HG03066 (cell line): ENCODE measurements around the gene CLBA1.
"Not testable (repeated sequence)": the region's sequence is repeated elsewhere in the genome, so short reads cannot be mapped to it uniquely, and the experiment has no call there.

Experiments
- ATAC-seq: cut with Tn5 transposase; IDR thresholded peaks from one replicate; pipeline ENCODE4 v1.9.1; 2021; ENCODE audit warnings: low read depth; ENCODE audit not compliant: unreplicated experiment

The CLBA1 gene

DNA sequence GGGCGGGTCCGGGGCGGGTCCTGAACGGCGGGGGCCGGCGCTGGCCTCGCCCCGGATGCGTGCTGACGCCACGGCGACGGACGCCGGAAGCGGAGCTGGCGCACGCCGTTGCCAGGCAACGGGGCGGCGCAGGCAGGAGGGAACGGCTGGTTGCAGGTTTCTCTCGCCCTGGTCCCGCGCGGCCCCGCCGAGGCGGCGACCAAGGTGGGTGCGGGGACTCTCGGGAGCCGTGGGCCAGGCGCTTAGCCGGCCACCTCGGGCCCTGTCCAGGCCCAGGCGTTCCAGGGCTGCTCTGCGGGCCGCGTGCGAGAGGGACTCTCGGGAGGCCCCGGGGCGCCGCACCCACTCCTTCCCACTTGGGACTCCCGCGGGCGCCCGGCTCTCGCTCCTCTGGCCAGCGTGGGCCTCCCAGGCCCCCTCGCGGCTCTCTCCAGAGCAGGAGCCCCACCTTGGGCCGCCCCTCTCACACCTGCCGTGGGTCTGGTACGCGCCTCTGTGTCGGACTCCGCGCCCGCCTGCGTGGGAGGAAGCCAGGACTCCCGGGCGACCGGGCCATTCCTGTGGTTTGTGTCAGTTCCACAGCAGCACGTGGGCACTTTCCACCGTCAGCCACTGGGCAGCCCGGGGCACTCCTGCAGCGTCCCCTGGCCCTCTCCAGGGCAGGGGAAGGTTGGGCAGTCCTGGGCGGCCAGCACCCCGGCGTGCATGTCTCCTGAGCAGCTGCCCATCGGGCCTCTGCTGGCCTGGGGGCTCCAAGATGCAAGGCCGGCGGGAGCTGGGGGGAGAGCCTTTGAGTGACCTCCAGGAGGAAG is at the start of gene CLBA1:
TSS of gene CLBA1 (plus strand) at position 114 of the 812 bp plus-strand sequence. CDS start at position 758, 644 bp downstream.
- peak; percentile 95 for ATAC-seq

DNA sequence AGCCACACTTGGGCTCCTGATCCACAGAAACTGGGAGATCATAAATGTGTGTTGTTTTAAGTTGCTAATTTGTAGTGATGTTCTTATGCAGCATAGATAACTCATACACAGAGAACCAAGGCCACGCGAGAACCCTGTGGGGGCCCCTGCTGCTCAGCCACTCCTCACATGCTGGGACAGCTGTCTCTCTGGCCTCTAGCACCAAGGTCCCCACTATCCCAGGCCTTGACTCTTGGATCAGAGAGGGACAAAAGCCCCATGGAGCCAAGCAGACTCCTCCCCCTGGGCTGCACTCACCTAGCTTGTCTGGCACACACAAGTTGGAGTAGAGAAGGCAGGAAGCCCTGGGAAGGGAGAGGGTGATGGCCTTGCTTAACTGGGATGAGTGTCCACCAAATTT is 49.6 kb upstream of the CLBA1 start:
- ATAC-seq, result no peak

DNA sequence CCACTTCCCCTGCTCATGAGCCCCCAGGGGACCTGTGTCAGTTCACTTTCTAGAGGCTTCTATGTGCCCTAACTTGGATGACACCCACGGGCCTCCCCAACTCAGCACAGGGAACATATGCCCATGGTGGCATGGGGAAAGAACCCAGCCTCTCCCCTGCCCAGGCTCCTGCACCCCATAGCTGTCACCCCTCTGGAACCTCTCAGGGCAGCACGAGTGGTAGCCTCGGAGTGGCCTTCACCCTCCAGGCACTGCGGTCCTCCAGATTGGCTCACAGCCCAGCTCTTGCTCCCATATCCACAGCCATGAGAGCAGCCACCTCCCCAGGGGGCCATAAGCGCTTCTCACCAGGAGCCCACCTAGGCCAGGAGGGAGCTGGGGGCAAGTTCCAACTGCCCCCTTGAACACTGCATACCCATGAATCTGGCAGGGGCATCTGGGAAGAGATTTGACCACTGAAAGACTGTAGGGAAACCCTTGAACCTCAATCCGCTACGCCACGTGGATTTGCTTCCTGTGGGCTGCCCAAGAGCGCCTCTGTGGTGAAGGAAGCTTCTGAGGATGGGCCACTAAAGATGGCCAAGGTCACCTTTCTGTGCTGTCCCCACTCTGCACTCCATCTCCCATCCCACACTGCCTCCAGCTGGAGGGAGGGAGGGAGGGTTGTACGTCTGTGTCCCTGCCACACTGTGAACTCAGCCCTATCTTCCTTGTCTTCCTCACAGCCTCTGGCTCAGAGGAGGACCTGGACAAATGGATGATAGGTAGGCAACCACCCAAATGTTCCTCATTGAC is 49.0 kb upstream of the CLBA1 start:
- ATAC-seq, result no peak

DNA sequence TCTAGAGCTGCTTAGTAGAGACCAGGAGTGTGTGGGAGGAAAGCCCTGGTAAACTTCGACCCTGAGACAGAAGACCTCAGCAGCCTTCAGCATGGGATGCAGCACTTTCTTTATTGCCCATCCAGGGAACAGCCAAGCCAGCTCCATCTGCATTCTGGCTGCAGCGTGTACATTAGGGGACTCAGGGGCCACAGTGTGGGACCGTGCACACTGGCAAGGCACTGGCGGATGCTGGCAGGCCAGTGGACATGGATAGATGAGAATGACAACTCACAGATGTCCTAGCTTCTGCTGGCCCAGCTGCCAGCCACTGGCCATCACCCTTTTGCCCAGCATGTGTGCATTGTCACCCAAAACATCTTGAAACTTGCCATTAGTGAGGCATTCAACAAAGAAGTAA is 48.4 kb upstream of the CLBA1 start:
- ATAC-seq, result no peak

DNA sequence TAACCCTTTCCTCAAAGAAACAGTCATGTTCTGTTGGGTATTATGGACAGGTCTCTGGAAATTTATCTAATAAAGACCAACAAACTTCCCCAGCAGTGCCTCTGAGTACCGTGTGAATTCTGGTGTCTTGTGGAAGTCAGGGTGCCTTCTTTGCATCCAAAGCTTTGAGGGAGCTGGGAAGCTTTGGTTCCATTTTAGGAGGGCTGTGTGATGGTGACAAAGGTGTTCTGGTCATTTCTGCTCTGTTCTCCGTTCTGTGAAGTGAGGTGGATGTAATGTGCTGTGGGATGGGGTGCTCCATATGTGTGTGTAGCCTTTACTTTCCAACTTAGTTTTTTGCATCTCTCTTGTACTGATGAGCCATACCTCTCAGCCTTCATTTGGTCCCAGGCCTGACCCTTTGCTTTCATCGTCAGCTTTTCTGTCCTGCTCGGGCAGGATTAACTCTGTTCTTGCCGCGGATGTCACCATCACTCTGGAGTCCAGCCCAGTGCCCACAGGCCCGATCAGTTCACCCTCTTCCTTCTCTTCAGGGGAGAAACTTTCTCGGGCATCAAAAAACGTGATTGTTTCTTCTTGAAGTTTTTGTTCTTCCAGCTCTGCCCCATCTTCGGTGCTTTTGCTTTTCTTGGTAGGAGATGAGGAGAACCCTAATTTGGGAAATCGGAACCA is 47.8 kb upstream of the CLBA1 start:
- ATAC-seq, result no peak

DNA sequence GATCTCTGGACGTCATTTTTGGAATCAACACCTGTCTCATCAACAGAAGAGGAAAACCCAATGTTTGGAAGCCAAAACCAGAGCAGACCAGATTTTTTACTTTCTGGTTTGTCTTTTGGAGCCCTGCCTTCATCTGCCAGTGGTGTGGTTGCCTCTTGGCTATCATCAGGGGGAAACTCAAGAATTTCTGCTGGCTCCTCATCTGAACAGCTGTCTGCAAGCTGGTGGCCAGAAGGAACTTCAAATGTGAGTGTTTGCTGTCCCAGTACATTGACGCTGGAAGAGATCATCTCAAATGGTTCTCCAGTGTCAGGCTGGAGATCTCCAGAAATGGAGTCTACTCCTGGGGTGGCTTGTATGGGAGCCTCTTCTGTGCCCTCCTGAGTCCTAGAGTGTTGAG is 47.2 kb upstream of the CLBA1 start:
- no peak for ATAC-seq

DNA sequence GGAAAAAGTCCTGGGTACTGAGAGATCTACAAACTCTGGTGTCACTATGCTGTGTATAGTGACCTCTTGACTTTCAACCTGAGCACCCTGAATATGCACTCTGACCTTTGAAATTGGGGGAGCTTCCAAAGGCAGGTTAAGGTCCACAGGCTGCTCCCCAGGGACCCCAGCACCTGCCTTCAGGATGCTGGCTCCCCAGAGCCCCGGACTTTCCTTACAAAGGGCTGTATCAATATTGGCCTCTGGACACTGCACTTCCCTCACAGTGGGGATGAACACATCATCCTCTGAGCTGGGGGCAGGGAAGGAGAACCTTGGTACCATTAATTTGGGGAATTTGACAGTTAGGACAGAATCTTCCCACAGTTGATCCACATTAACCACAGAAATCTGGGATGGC is 46.6 kb upstream of the CLBA1 start:
- ATAC-seq, result no peak

DNA sequence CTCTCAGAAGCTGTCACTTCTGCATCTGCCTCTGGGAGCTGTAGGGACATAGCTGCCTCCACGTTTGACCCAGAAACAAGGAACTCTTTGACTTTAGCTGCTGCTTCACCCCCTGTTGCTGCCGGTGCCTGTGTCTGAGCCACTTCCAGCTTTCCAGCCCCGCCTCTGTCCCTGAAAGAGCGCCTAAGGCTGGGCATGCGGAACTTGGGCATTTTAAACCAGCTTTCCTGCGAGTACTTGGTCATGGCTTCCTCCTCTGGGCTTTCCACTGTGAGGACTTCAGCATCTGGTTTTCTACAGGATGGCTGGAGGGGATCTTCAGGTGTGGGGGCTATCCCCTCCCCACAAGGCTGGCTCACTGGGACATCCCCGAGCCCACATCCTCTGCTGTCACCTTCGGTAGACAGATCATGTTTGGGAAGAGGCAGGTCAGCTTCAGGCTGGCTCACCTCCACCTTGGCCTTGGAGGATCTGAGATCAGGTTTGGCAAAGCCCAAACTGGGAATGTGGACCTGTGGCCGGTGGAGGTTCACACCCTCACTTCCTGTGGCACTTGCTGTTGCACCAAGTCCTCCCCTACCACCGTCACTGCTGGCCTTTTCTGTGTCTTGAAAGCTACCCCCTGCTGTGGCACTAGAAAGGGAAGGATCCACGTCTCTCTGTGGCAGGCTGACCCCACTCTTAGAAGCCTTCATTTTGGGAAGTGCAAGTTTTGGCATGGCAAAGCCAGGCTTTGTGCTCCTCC is 45.8 kb upstream of the CLBA1 start:
- ATAC-seq, result no peak

DNA sequence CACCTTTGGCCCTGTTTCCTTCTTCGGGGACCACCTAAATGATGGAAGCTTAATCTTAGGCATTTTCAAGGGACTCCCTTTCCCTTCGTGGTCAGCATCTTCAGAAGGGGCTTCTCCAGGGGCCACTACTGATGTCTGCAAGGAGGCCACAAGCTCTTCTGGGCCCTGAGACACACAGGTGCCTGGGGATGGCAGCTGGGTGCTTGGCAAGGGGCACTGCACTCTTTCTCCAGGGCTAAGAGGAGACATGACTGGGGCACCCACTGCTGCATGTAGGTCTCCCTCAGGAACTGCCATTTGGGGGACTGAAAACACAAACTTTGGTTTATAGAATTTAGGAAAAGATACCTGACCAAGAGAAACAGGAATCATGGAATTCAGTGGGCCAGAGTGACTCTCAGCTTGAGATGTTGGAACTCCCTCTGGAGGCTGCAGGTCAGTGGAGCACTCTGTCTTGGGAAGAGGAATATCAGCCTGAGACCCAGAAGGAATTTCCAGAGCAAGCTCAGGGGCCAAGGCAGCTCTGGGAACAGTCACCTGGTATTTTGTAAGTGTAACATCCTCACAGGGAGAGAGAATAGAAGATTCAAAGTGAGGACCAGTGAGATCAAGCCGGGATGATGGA is 45.0 kb upstream of the CLBA1 start:
- ATAC-seq, result no peak

DNA sequence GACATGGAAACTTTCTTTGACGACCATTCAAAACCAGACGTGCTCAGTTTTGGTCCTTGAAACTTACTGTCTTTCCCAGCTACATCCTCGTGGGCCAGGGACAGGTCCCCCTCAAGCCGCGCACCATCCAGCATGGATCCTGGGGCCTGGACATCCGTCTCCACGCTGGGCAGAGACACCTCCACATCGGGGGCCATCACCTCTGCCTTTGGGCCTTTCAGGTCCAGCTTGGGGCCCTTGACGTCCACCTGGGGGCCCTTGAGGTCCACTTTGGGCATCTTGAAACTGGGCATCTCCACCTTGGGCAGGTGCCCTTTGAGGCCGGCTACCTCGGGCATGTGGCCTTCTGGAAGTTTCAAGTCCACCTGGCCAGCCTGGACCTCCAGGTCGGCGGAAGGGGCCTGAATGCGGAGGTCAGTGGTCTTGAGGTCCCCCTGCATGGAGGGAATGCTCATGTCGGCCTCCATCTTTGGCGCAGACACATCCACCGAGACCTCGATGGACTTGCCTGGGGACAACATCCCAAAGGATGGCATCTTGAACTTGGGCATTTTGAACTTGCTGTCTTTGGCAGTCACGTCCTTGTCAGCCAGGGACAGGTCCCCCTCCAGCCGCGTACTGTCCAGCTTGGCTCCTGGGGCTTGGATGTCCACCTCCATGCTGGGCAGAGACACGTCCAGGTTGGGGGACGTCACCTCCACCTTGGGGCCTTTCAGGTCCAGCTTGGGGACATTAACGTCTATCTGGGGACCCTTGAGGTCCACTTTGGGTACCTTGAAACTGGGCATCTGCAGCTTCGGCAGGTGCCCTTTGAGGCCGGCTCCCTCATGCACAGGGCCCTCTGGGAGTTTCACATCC is 43.9 kb upstream of the CLBA1 start:
- no peak for ATAC-seq

DNA sequence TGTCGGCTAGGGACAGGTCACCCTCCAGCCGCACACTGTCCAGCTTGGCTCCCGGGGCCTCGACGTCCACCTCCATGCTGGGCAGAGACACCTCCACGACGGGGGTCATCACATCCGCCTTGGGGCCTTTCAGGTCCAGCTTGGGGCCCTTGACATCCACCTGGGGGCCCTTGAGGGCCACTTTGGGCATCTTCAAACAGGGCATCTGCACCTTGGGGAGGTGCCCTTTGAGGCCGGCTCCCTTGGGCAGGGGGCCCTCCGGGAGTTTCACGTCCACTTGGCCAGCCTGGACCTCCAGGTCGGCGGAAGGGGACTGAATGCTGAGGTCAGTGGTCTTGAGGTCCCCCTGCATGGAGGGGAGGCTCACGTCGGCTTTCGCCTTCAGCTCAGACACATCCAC is 43.0 kb upstream of the CLBA1 start:
- ATAC-seq, result no peak

DNA sequence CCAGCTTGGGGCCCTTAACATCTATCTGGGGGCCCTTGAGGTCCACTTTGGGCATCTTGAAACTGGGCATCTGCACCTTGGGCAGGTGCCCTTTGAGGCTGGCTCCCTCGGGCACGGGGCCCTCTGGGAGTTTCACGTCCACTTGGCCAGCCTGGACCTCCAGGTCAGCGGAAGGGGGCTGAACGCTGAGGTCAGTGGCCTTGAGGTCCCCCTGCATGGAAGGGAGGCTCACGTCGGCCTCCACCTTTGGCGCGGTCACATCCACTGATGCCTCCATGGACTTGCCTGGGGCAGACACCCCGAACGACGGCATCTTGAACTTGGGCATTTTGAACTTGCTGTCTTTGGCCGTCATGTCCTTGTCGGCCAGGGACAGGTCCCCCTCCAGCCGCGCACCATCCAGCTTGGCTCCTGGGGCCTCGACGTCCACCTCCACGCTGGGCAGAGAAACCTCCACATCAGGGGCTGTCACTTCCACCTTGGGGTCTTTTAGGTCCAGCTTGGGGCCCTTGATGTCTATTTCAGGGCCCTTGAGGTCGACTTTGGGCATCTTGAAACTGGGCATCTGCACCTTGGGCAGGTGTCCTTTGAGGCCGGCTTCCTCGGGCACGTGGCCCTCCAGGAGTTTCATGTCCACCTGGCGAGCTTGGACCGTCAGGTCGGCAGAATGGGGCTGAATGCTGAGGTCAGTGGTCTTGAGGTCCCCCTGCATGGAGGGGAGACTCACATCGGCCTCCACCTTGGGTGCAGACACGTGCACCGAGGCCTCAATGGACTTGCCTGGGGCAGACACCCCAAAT is 42.2 kb upstream of the CLBA1 start:
- ATAC-seq, result not testable (repeated sequence)

DNA sequence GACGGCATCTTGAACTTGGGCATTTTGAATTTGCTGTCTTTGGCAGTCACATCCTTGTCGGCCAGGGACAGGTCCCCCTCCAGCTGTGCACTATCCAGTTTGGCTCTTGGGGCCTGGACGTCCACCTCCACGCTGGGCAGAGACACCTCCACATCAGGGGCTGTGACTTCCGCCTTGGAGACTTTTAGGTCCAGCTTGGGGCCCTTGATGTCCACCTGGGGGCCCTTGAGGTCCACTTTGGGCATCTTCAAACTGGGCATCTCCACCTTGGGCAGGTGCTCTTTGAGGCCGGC is 41.6 kb upstream of the CLBA1 start:
- not testable (repeated sequence) for ATAC-seq

DNA sequence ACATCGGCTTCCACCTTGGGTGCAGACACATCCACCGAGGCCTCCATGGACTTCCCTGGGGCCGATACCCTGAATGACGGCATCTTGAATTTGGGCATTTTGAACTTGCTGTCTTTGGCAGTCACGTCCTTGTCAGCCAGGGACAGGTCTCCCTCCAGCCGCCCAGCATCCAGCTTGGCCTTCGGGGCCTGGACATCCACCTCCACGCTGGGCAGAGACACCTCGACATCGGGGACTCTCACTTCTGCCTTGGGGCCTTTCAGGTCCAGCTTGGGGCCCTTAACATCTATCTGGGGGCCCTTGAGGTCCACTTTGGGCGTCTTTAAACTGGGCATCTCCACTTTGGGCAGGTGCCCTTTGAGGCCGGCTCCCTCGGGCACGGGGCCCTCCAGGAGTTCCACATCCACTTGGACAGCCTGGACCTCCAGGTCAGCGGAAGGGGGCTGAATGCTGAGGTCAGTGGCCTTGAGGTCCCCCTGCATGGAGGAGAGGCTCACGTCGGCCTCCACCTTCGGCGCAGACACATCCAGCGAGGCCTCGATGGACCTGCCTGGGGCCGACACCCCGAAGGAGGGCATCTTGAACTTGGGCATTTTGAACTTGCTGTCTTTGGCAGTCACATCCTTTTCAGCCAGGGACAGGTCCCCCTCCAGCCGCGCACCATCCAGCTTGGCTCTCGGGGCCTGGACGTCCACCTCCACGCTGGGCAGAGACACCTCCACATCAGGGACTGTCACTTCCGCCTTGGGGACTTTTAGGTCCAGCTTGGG is 41.0 kb upstream of the CLBA1 start:
- not testable (repeated sequence) for ATAC-seq

DNA sequence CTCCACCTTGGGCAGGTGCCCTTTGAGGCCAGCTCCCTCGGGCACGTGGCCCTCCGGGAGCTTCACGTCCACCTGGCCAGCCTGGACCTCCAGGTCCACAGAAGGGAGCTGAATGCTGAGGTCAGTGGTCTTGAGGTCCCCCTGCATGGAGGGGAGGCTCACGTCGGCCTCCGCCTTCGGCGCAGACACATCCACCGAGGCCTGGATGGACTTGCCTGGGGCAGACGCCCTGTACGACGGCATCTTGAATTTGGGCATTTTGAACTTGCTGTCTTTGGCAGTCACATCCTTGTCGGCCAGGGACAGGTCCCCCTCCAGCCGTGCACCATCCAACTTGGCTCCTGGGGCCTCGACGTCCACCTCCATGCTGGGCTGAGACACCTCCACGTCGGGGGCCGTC is 40.3 kb upstream of the CLBA1 start:
- ATAC-seq, result not testable (repeated sequence)

DNA sequence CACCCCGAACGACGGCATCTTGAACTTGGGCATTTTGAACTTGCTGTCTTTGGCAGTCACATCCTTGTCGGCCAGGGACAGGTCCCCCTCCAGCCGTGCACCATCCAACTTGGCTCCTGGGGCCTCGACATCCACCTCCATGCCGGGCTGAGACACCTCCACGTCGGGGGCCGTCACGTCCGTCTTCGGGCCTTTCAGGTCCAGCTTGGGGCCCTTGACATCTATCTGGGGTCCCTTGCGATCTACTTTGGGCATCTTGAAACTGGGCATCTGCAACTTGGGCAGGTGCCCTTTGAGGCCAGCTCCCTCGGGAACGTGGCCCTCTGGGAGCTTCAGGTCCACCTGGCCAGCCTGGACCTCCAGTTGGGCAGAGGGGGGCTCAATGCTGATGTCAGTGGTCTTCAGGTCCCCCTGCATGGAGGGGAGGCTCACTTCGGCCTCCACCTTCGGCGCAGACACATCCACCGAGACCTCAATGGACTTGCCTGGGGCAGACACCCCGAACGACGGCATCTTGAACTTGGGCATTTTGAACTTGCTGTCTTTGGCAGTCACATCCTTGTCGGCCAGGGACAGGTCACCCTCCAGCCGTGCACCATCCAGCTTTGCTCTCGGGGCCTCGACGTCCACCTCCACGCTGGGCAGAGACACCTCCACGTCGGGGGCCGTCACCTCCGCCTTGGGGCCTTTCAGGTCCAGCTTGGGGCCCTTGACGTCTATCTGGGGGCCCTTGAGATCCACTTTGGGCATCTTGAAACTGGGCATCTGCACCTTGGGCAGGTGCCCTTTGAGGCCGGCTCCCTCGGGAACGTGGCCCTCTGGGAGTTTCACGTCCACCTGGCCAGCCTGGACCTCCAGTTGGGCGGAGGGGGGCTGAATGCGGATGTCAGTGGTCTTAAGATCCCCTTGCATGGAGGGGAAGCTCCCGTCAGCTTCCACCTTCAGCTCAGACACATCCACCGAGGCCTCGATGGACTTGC is 39.3 kb upstream of the CLBA1 start:
- ATAC-seq, result not testable (repeated sequence)

DNA sequence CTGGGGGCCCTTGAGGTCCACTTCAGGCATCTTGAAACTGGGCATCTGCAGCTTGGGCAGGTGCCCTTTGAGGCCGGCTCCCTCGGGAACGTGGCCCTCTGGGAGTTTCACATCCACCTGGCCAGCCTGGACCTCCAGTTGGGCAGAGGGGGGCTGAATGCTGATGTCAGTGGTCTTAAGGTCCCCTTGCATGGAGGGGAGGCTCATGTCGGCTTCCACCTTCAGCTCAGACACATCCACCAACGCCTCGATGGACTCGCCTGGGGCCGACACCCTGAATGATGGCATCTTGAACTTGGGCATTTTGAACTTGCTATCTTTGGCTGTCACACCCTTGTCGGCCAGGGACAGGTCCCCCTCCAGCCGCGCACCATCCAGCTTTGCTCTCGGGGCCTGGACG is 38.4 kb upstream of the CLBA1 start:
- not testable (repeated sequence) for ATAC-seq
